NCI-H2196 (cell line): Measurements from ENCODE around the gene FAM72A.
A peak's percentile ranks its signal among the peaks of the same experiment; 100 is the strongest.
"Not testable (repeated sequence)": the region's sequence is repeated elsewhere in the genome, so short reads cannot be mapped to it uniquely, and the experiment has no call there.

Experiments
- DNase-seq: peaks from one replicate; lab custom pipeline; 2025; ENCODE audit not compliant: unreplicated experiment; lab: John Stamatoyannopoulos, UW

FAM72A gene

DNA sequence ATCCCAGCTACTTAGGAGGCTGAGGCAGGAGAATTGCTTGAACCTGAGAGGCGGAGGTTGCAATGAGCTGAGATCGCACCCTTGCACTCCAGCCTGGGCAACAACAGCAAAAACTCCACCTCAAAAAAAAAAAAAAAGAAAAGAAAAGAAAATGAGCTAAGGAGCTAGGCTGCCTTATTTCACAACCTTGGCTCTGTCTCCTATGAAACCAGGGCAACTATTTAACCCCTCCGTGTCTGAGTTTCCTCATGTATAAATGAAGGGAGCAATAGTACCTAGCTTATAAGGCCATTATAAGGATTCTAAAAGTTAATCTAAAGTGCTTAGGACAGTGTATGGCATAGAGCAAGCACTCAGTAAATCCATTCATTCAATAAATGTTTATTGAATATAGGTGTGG is 32.8 kb downstream of the FAM72A start:
- DNase-seq, result not testable (repeated sequence)

DNA sequence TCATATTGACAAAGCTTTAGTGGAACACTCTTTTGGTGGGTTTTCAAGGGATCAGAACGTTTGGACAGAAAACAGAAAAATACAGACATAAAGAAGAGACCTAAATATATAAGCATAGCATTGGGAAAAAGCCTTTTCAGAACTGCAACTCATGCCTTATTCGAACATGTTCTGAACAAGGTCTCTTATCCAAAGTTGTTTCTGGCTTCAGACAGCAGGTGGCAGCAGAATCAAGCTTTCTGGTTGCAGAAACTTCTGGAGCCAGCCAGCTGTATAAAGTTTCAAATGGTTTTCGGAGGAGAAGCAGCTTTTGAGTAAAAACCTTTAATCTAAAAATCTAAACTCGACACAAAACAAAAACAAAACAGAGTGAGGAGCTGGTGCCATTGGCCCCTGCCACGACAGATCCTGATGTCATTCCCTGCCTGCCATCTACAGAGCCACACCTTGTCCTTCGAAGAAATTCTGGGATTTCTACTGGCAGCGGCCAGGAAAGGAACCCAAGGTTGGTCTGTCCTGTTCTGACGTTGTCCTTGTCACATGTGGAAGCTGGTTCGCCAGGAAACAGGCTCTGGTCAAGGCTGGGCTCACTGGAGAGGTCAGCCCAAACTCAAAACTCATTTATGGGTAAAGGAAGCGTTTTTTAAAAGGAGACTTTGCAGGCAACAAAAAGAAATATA is 35.1 kb downstream of the FAM72A start:
- not testable (repeated sequence) for DNase-seq

DNA sequence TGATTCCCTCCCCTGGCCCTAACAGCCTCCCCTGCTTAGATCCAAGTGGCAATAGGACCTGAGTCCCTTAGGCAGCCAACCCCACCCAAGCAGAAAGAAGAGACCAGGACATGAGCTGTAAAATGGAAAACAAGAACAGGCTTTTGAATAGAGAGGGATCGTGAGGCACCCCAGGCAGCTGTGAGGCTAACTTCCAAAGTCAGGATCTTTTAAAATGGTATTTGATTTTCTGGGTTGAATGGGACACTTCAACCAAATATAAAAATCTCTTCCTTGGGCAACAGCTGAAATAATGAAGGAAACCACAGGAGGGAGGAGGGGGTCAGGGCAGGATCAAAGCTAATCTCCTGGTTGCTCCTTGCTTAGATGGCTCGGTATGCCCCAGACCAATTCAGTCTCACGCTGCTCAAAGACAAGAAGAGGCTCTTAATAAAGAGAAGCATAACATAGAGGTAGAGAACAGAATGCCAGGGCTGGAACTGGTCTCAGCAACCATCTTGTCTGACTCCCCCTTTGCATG is 56.8 kb downstream of the FAM72A start:
- no peak for DNase-seq

DNA sequence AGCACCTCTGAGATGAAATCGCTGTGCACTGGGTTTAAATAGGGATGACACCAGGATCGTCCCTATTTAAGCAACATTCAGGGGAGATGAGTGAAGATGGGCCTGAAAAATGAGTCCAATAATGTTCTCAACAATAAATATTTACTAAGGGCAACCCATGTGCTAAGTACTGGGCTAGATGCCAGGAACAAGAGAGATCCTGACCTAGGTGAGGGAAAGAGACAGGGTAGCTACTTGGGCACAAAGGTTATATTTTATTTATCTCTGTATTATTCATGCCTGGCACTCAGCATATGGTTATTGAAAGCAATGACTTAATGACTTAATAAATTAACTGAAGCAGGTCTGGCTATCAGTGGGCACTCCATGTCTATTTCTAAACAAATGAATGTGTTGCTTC is 58.0 kb downstream of the FAM72A start:
- peak; percentile 47 for DNase-seq

DNA sequence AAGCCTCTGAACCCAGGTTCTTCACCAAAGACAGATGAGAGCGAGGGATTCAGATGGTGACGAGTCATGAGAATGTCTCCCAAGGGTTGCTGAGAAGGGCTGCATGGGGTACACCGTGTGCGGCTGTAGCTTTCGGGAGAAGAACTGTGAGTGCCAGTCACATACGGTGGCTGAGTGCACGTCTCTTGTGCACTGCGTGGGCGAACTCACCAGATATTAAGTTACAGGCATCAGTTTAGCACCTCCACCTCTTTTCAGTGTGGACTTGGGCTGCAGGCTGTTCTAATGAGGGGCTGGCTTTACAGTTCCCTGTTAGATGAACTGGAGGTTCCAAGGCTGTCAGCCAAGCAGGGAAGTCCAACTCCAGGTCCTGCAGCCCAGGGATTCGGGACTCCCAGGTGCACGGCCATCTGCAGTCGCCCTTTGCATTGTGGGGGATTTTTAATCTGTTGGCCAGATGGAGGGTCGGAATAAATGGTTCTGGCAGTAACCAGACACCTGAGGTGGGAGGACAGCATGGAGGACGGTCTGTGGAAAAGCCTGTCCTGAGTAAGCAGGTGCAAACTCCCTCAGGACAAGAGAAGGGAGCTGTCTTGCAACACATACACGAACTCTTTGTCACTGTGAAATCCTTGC is 59.0 kb downstream of the FAM72A start:
- DNase-seq, result no peak

DNA sequence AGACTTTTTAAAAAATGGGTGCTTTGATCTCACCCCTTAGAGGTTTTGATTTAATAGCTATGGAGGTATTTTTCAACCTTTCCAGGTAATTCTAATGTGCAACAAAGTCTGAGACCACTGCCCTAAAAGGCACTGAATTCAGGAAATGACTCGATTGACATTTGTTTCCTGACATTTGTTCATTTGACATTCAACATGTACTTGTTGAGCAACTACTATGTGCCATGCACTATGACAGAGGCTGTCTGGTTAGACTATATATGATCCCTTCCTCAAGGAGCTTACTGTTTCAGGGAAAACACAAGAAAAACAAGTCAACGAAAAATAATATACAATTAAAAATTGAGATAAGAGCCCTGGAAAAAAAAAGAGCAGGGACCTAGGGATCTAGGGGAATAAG is 59.9 kb downstream of the FAM72A start:
- no peak for DNase-seq

DNA sequence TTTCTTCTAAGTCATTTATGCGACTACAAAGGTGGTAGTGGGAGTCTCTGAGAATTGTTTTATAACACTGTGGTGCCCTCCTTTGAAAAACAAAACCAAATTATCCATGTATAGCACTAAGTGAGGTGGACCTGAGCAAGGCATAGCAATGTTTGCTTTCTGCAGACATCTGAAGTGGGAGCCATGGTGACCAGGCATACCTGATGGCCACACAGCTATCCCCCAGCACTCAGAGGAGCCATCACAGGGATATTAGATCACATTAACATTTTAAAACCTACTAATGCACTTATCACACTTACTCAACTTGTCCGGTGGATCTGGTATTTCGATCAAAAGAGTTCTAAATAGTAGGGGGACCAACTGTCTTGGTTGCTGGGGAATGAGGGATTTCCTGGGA is 60.6 kb downstream of the FAM72A start:
- no peak for DNase-seq

DNA sequence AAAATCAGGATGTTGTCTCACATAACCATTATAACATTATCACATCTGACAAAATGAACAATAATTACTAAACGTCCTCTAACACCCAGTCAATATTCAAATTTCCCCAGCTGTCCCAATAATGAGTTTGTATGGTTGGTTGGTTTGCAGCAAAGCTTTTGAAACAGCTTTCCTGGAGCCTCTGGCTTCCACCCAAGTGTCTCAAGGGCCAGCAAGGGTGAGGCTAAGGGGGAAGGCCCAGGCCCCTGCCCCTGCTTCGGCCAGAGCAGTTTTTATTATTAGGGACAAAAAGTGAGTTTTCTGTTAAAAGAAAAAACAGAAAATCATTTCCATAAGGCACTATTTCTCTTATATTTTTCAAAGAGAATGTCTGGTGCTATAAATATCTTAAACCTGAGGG is 66.4 kb downstream of the FAM72A start:
- no peak for DNase-seq
